GM21381 (cell line): ENCODE data around the gene EARS2.
A peak's percentile ranks its signal among the peaks of the same experiment; 100 is the strongest.

Source experiments
- ATAC-seq: cut with Tn5 transposase; IDR thresholded peaks from one replicate; pipeline ENCODE4 v1.9.1; 2021; ENCODE audit warnings: mild to moderate bottlenecking, moderate library complexity; ENCODE audit not compliant: unreplicated experiment

EARS2 gene

GRCh38 chr16:23508589-23509440, 48.3 kb downstream of the EARS2 start:
- ATAC-seq, result no peak

- no peak for ATAC-seq
Observed at GRCh38 chr16:23506606-23506994, 50.5 kb downstream of the EARS2 start.

GRCh38 chr16:23505671-23506605, 51.2 kb downstream of the EARS2 start:
- ATAC-seq, result no peak

GRCh38 chr16:23505180-23505665, 51.9 kb downstream of the EARS2 start:
- no peak for ATAC-seq

GRCh38 chr16:23504453-23505179, 52.5 kb downstream of the EARS2 start:
- ATAC-seq, result peak; percentile 63

- peak; percentile 11 for ATAC-seq
Observed at GRCh38 chr16:23504076-23504452, 53.1 kb downstream of the EARS2 start.

- no peak for ATAC-seq
Observed at GRCh38 chr16:23502466-23502865, 54.7 kb downstream of the EARS2 start.

- ATAC-seq, result no peak
Observed at GRCh38 chr16:23501291-23501690, 55.9 kb downstream of the EARS2 start.

- no peak for ATAC-seq
Observed at GRCh38 chr16:23500862-23501225, 56.3 kb downstream of the EARS2 start.

GRCh38 chr16:23500212-23500861, 56.8 kb downstream of the EARS2 start:
- no peak for ATAC-seq

GRCh38 chr16:23499801-23500200, 57.3 kb downstream of the EARS2 start:
- ATAC-seq, result no peak

GRCh38 chr16:23498863-23499262, 58.3 kb downstream of the EARS2 start:
- ATAC-seq, result no peak

GRCh38 chr16:23497543-23497868, 59.6 kb downstream of the EARS2 start:
- ATAC-seq, result no peak

- ATAC-seq, result no peak
Observed at GRCh38 chr16:23496821-23497542, 60.2 kb downstream of the EARS2 start.

GRCh38 chr16:23495671-23496070, 61.5 kb downstream of the EARS2 start:
- no peak for ATAC-seq

GRCh38 chr16:23494188-23494587, 63.0 kb downstream of the EARS2 start:
- ATAC-seq, result no peak

GRCh38 chr16:23491490-23492391, 65.4 kb downstream of the EARS2 start:
- ATAC-seq, result no peak

- ATAC-seq, result no peak
Observed at GRCh38 chr16:23486480-23486879, 70.7 kb downstream of the EARS2 start.

- no peak for ATAC-seq
Observed at GRCh38 chr16:23485841-23486240, 71.3 kb downstream of the EARS2 start.
